Measurements from ENCODE around the gene PDK4. TPM values are rescaled to one million over a fixed set of nuclear protein-coding genes. Genes with fewer than 3 reads are reported as not detected.

PDK4 gene
- total and polyA plus RNA-seq, 3 donors from 2014 or later: 24.9 to 32.8 (median 29.6) TPM

- intact Hi-C loops (cut with DNase I; ENCODE audit: low total_unique reads): loop anchor here (10.0 kb wide), 1 partner anchor 57 kb away; no protein-coding TSS in a partner anchor
- Histone ChIP-seq H3K4me3 (no peak overlapping the region), H3K4me1 (peaks cover 35% of the 10 kb centered on the region), H3K9me3 (no peaks in the 10 kb centered on the region), H3K27me3 (no peaks in the 10 kb centered on the region), H3K27ac (peak overlapping the region; percentile 21 to 94), H3K36me3 (ENCODE audit: low read depth, missing control alignments) (no peaks in the 10 kb centered on the region)
- WGBS, 2 donors: 55 to 59% methylated on average over 5 to 6 of the region's 6 CpGs
- TF ChIP-seq CTCF (IDR thresholded peaks at IDR 0.05): no peak
- no peak for TF ChIP-seq POLR2A (IDR thresholded peaks at IDR 0.05)
- DNase-seq: no peak
Measured at GRCh38 chr7:95547361-95548348, 48.7 kb downstream of the PDK4 start.

GRCh38 chr7:95546647-95547046, 49.7 kb downstream of the PDK4 start:
- DNase-seq: no peak
- intact Hi-C loops (cut with DNase I; ENCODE audit: low total_unique reads): loop anchor here (10.0 kb wide), 1 partner anchor 58 kb away; no protein-coding TSS in a partner anchor
- Histone ChIP-seq H3K4me3 (no peak overlapping the region), H3K27ac (peak overlapping the region in 1 of 2 donors; percentile 94), H3K27me3 (no peaks in the 10 kb centered on the region), H3K9me3 (no peaks in the 10 kb centered on the region), H3K36me3 (ENCODE audit: low read depth, missing control alignments) (no peaks in the 10 kb centered on the region), H3K4me1 (peaks cover 35% of the 10 kb centered on the region)
- WGBS, 2 donors: 67 to 70% methylated on average over 4 of the region's 4 CpGs
- TF ChIP-seq CTCF (IDR thresholded peaks at IDR 0.05): no peak
- no peak for TF ChIP-seq POLR2A (IDR thresholded peaks at IDR 0.05)

- no peak overlapping the region for H3K4me3 ChIP-seq
- H3K27me3 ChIP-seq: no peaks in the 10 kb centered on the region
- H3K36me3 ChIP-seq (ENCODE audit: low read depth, missing control alignments): no peaks in the 10 kb centered on the region
- WGBS, 2 donors: 71 to 88% methylated on average over 1 of the region's 1 CpG
- peaks cover 29% of the 10 kb centered on the region for H3K4me1 ChIP-seq
- intact Hi-C loops (cut with DNase I; ENCODE audit: low total_unique reads): loop anchor here (10.0 kb wide), 1 partner anchor 59 kb away; no protein-coding TSS in a partner anchor
- no peak for TF ChIP-seq POLR2A (IDR thresholded peaks at IDR 0.05)
- TF ChIP-seq CTCF (IDR thresholded peaks at IDR 0.05): no peak
- H3K27ac ChIP-seq: peak overlapping the region; percentile 73 to 94
- DNase-seq: no peak
- H3K9me3 ChIP-seq: no peaks in the 10 kb centered on the region
Measured at GRCh38 chr7:95545673-95546072, 50.6 kb downstream of the PDK4 start.

GRCh38 chr7:95545007-95545615, 51.2 kb downstream of the PDK4 start:
- Histone ChIP-seq H3K9me3 (no peaks in the 10 kb centered on the region), H3K27ac (peak overlapping the region; percentile 73 to 94), H3K4me3 (peak overlapping the region in 1 of 2 donors; percentile 7), H3K4me1 (peaks cover 24% of the 10 kb centered on the region), H3K36me3 (ENCODE audit: low read depth, missing control alignments) (no peaks in the 10 kb centered on the region), H3K27me3 (no peaks in the 10 kb centered on the region)
- peak; percentile 62 for DNase-seq
- WGBS, 2 donors: 21 to 26% methylated on average over 3 of the region's 3 CpGs
- intact Hi-C loops (cut with DNase I; ENCODE audit: low total_unique reads): loop anchor here (10.0 kb wide), 1 partner anchor 60 kb away; no protein-coding TSS in a partner anchor
- TF ChIP-seq CTCF (IDR thresholded peaks at IDR 0.05): peak; percentile 63 to 74 (median 70)
- TF ChIP-seq POLR2A (IDR thresholded peaks at IDR 0.05): no peak
